CD4-positive, alpha-beta memory T cell (primary cell): ENCODE data around the gene RIMBP2. TPM values are rescaled to one million over a fixed set of nuclear protein-coding genes. Genes with fewer than 3 reads are reported as not detected.

ENCODE experiments used
- CTCF ChIA-PET: fragments of 350-600 bp; sonication (Branson Sonifier 250); formaldehyde crosslinking; loops from one replicate; lab custom pipeline; 2021; ENCODE audit warnings: inconsistent platforms; ENCODE audit not compliant: partially characterized antibody; lab: Charles Lee
- POLR2A ChIA-PET: fragments of 350-600 bp; sonication (Branson Sonifier 250); formaldehyde crosslinking; loops from one replicate; lab custom pipeline; 2021; ENCODE audit not compliant: partially characterized antibody; lab: Charles Lee
- DNase-seq, 5 donors: peaks; one replicate each; pipeline versions ENCODE4 v3.0.0 to v3.0.0-alpha.2; 2020 to 2022; ENCODE audit warnings: mixed read lengths in 1 of 5
- H3K27ac ChIP-seq: one replicate; pipeline ENCODE4 v1.7.0; 2013; ENCODE audit warnings: low read depth, low read length
- H3K27me3 ChIP-seq: 2 replicates; pipeline ENCODE4 v1.7.0; 2013; ENCODE audit warnings: mild to moderate bottlenecking, low read length, moderate library complexity; ENCODE audit not compliant: insufficient read depth
- H3K36me3 ChIP-seq: 2 replicates; pipeline ENCODE4 v1.7.0; 2013; ENCODE audit warnings: mild to moderate bottlenecking, low read length, moderate library complexity; ENCODE audit not compliant: insufficient read depth
- H3K4me1 ChIP-seq: 2 replicates; pipeline ENCODE4 v1.7.0; 2013; ENCODE audit warnings: mild to moderate bottlenecking, low read length, moderate library complexity; ENCODE audit not compliant: insufficient read depth
- H3K4me3 ChIP-seq, 2 donors: one replicate each; pipeline ENCODE4 v1.7.0; 2013; ENCODE audit warnings: low read length in 2 of 2, mild to moderate bottlenecking in 1 of 2
- H3K9me3 ChIP-seq, 2 donors: one replicate each; pipeline ENCODE4 v1.7.0; 2013; ENCODE audit warnings: low read length in 2 of 2, control low read depth in 1 of 2; ENCODE audit not compliant: control insufficient read depth in 1 of 2
- H3K27ac Mint-ChIP-seq, 7 donors: one replicate each; pipeline ENCODE4 v1.8.0; 2020 to 2021; ENCODE audit warnings: mixed read lengths in 7 of 7, mild to moderate bottlenecking in 6 of 7, inconsistent platforms in 3 of 7, moderate library complexity in 3 of 7
- H3K27me3 Mint-ChIP-seq, 2 donors: one replicate each; pipeline ENCODE4 v1.8.0; 2020 to 2021; ENCODE audit warnings: mixed read lengths in 2 of 2
- H3K36me3 Mint-ChIP-seq, 2 donors: one replicate each; pipeline ENCODE4 v1.8.0; 2020 to 2021; ENCODE audit warnings: mixed read lengths in 2 of 2, inconsistent platforms in 1 of 2, mild to moderate bottlenecking in 1 of 2
- H3K4me1 Mint-ChIP-seq, 4 donors: one replicate each; pipeline ENCODE4 v1.8.0; 2020 to 2021; ENCODE audit warnings: mixed read lengths in 4 of 4, mild to moderate bottlenecking in 1 of 4
- H3K4me3 Mint-ChIP-seq, 8 donors: one replicate each; pipeline ENCODE4 v1.8.0; 2020 to 2021; ENCODE audit warnings: mixed read lengths in 8 of 8, mild to moderate bottlenecking in 7 of 8, moderate library complexity in 6 of 8, inconsistent platforms in 3 of 8
- H3K9me3 Mint-ChIP-seq, 8 donors: one replicate each; pipeline ENCODE4 v1.8.0; 2020 to 2021; ENCODE audit warnings: mixed read lengths in 8 of 8, mild to moderate bottlenecking in 5 of 8, inconsistent platforms in 3 of 8, moderate library complexity in 1 of 8
- intact Hi-C: fragments of 100-400 bp; cut with micrococcal nuclease; formaldehyde crosslinking; loops from one replicate; pipeline ENCODE4 v1.15.1; 2023
- polyA plus RNA-seq, 2 donors: library from polyadenylated mRNA; unstranded; fragments of 300-500 nt; fragmentation: Illumina TruSeq; gene quantifications; one replicate each; pipeline ENCODE4 v1.2.3, GENCODE V29; 2021
- total RNA-seq, 2 experiments: library from RNA; stranded (reverse); gene quantifications; one replicate each; pipeline ENCODE4 v1.2.3, GENCODE V29; 2021

The RIMBP2 gene
- total and polyA plus RNA-seq, 4 experiments from 2014 or later: 0.20 TPM; not detected in 3

DNA sequence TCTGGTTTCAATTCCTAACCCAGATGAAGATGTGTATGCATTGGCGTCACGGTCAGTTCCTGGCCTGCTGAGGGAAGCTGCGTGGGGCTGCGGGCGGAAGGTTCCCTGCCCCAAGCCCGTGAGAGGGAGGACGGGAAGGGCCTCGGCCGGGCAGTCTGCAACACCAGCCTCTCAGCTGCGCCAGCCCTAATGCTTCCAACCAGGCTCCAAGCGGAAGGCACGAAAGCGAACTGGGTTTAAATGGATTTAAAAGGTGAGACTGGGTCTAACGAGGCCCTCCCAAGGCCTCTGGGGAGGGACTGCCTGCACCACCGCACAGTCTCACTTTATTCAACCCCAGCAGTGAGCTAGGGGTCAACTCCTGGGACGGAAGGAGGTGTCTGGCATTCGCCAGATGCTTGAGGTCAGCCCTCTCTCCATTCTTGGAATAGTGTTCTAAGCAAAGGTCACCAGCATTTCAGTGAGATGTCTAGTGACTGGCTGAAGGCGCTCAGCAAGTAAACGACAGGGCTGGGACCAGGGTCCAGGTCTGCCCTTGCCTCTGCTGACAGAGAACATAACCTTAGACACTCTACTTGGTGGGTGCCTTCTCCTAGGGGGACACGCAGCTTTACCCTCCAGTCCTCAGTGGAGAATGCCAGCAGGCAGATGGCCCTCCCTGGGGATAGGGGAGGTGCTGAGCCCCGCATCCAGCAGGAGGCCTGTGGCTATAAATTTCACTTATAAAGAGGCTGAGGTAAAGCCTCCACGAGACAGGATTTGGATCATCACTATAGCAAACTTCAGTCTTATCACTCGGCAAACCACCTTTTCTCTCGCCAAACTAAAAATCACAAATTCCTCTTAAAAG lies 286.2 kb downstream of the RIMBP2 start:
- H3K27ac ChIP-seq: no peak overlapping the region
- no peak for DNase-seq
- H3K36me3 ChIP-seq: no peaks in the 10 kb centered on the region
- CTCF ChIA-PET: no interaction called here
- no peaks in the 10 kb centered on the region for H3K4me1 ChIP-seq
- no peaks in the 10 kb centered on the region for H3K9me3 ChIP-seq
- POLR2A ChIA-PET: no interaction called here
- H3K27ac Mint-ChIP-seq: no peak overlapping the region
- H3K27me3 Mint-ChIP-seq: no peaks in the 10 kb centered on the region
- no peak overlapping the region for H3K4me3 ChIP-seq
- H3K9me3 Mint-ChIP-seq: peaks cover 0 to 5% (median 0%) of the 10 kb centered on the region in 8 donors
- intact Hi-C loops: no loop called here
- H3K4me3 Mint-ChIP-seq: no peak overlapping the region
- H3K4me1 Mint-ChIP-seq: no peaks in the 10 kb centered on the region
- H3K27me3 ChIP-seq: no peaks in the 10 kb centered on the region
- no peaks in the 10 kb centered on the region for H3K36me3 Mint-ChIP-seq

DNA sequence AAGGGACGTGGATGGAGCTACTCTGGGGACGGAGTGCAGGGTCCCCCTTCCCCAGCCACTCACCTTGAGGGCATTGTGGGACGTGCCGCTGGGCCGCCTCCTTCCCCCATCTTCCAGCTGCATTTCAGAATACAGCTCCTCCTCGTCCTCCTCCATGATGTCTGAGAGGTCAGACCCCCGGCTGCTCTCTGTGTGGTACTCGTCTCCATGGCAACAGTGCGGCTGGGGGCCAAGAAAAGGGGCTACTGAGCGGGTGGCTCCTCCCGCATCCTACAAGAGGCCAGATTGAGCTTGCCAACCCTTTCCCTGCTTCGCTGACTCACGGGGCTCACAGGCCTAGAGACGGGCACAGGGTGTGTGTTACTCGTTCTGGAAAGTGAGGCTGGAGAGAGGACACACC lies 288.0 kb downstream of the RIMBP2 start:
- Histone ChIP-seq H3K27ac (no peak overlapping the region), H3K9me3 (no peaks in the 10 kb centered on the region), H3K4me1 (no peaks in the 10 kb centered on the region), H3K27me3 (no peaks in the 10 kb centered on the region), H3K4me3 (no peak overlapping the region), H3K36me3 (no peaks in the 10 kb centered on the region)
- H3K4me1 Mint-ChIP-seq: no peaks in the 10 kb centered on the region
- H3K27ac Mint-ChIP-seq: no peak overlapping the region
- H3K9me3 Mint-ChIP-seq: peaks cover 0 to 5% (median 0%) of the 10 kb centered on the region in 8 donors
- intact Hi-C loops: no loop called here
- no peak for DNase-seq
- ChIA-PET CTCF (no interaction called here), POLR2A (no interaction called here)
- no peaks in the 10 kb centered on the region for H3K27me3 Mint-ChIP-seq
- H3K4me3 Mint-ChIP-seq: no peak overlapping the region
- H3K36me3 Mint-ChIP-seq: no peaks in the 10 kb centered on the region

DNA sequence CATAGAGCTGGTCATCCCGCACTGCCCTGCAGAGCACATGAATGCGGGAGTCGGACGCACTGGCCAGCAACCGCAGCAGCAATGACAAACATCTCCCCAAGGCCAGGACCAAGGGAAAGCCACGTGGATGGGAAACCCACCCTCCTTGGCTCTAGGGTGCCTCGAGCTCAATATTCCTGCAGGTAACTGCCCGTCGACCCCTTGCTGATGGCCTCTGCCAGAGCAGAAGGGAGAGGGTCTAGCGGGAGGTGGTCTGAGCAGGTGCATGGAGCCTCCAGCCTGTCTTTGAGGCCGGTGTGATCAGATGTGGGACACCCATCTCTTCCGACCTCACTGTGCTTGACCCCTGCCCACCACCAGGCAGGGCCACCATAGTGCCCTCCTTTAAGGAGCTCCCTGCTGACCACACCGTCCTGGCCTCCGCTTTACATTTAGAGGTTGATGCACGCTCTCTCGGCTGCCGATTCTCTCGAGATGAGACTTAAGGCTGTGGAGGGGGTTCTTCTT lies 288.7 kb downstream of the RIMBP2 start:
- Histone ChIP-seq H3K27ac (no peak overlapping the region), H3K36me3 (no peaks in the 10 kb centered on the region), H3K27me3 (no peaks in the 10 kb centered on the region), H3K4me3 (no peak overlapping the region), H3K4me1 (no peaks in the 10 kb centered on the region), H3K9me3 (no peaks in the 10 kb centered on the region)
- H3K27me3 Mint-ChIP-seq: no peaks in the 10 kb centered on the region
- H3K9me3 Mint-ChIP-seq: peaks cover 0 to 5% (median 0%) of the 10 kb centered on the region in 8 donors
- no peak overlapping the region for H3K4me3 Mint-ChIP-seq
- no peak overlapping the region for H3K27ac Mint-ChIP-seq
- no peak for DNase-seq
- POLR2A ChIA-PET: no interaction called here
- H3K36me3 Mint-ChIP-seq: no peaks in the 10 kb centered on the region
- no peaks in the 10 kb centered on the region for H3K4me1 Mint-ChIP-seq
- CTCF ChIA-PET: no interaction called here
- intact Hi-C loops: no loop called here

GRCh38 chr12:130425698-130426245 lies 290.3 kb downstream of the RIMBP2 start:
- no peak overlapping the region for H3K4me3 Mint-ChIP-seq
- peaks cover 0 to 3% of the 10 kb centered on the region in 2 donors for H3K27me3 Mint-ChIP-seq
- DNase-seq: no peak
- H3K36me3 ChIP-seq: no peaks in the 10 kb centered on the region
- no peaks in the 10 kb centered on the region for H3K4me1 ChIP-seq
- no peak overlapping the region for H3K4me3 ChIP-seq
- no peaks in the 10 kb centered on the region for H3K36me3 Mint-ChIP-seq
- H3K27me3 ChIP-seq: no peaks in the 10 kb centered on the region
- no peak overlapping the region for H3K27ac ChIP-seq
- no peak overlapping the region for H3K27ac Mint-ChIP-seq
- H3K4me1 Mint-ChIP-seq: no peaks in the 10 kb centered on the region
- ChIA-PET POLR2A (no interaction called here), CTCF (no interaction called here)
- H3K9me3 Mint-ChIP-seq: peaks cover 0 to 5% (median 0%) of the 10 kb centered on the region in 8 donors
- intact Hi-C loops: no loop called here
- no peaks in the 10 kb centered on the region for H3K9me3 ChIP-seq

- no peak overlapping the region for H3K27ac ChIP-seq
- POLR2A ChIA-PET: no interaction called here
- Mint-ChIP-seq H3K4me1 (no peaks in the 10 kb centered on the region), H3K27ac (no peak overlapping the region), H3K27me3 (peaks cover 0 to 3% of the 10 kb centered on the region in 2 donors), H3K9me3 (peaks cover 0 to 5% (median 0%) of the 10 kb centered on the region in 8 donors), H3K36me3 (no peaks in the 10 kb centered on the region), H3K4me3 (no peak overlapping the region)
- no peak overlapping the region for H3K4me3 ChIP-seq
- H3K9me3 ChIP-seq: no peaks in the 10 kb centered on the region
- no peaks in the 10 kb centered on the region for H3K36me3 ChIP-seq
- no peaks in the 10 kb centered on the region for H3K4me1 ChIP-seq
- DNase-seq: no peak
- intact Hi-C loops: no loop called here
- H3K27me3 ChIP-seq: no peaks in the 10 kb centered on the region
- CTCF ChIA-PET: no interaction called here
These were observed 291.0 kb downstream of the RIMBP2 start for GRCh38 chr12:130424858-130425697.

DNA sequence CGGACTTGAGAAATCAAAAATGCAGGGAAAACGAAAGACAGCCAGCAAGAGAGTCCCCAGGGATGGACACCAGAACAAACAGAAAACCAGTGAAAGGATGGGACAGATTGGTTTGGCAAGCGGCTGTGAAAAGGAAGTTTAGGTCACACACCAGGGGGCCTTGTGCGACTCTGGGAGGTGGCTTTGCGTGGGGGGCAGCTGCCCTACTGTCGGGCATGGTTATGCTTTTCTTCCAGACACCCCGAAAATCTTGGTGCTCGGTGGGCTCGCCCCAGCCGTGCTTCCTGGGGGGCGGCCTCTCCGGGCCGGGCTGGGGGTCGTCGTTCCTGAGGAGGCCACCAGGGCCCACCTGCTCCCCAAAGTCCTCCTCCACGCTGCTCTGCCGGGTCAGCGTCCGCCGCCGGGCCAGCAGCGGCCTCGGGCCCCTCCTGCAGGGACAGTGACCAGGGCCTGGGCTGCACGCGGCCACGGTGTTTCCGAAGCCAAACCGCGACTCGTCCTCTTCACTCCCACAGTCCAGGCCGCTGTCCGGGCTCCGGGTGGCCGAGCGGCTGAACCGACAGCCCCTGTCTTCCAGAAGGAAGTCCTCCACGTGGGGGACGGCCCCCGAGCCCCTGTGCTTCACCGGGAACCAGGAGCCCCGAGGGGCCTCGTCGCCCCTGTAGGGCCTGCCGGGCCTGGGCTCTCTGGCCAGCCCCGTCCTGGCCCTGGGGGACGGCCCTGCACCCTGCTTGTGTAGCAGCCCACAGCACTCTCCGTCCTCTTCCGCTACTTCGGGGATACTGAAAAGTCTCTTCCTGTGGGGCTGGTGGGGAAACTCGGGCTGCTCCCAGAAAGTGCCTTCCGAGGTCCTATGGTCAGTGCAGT lies 291.9 kb downstream of the RIMBP2 start:
- H3K4me1 Mint-ChIP-seq: no peaks in the 10 kb centered on the region
- intact Hi-C loops: no loop called here
- no peak overlapping the region for H3K27ac Mint-ChIP-seq
- POLR2A ChIA-PET: no interaction called here
- H3K9me3 Mint-ChIP-seq: peaks cover 0 to 5% (median 0%) of the 10 kb centered on the region in 8 donors
- H3K4me3 Mint-ChIP-seq: no peak overlapping the region
- H3K27me3 ChIP-seq: no peaks in the 10 kb centered on the region
- H3K4me3 ChIP-seq: no peak overlapping the region
- no peaks in the 10 kb centered on the region for H3K9me3 ChIP-seq
- no peak overlapping the region for H3K27ac ChIP-seq
- no peaks in the 10 kb centered on the region for H3K36me3 Mint-ChIP-seq
- no peak for DNase-seq
- H3K27me3 Mint-ChIP-seq: peaks cover 0 to 3% of the 10 kb centered on the region in 2 donors
- CTCF ChIA-PET: interaction anchor here (0.7 kb wide), 1 partner anchor 20 kb away, joined by 4 read pairs; no protein-coding TSS in a partner anchor
- H3K4me1 ChIP-seq: no peaks in the 10 kb centered on the region
- H3K36me3 ChIP-seq: no peaks in the 10 kb centered on the region
